HepG2 (cell line): ENCODE results near the gene TCF23. TPM values are rescaled to one million over a fixed set of nuclear protein-coding genes. Genes with fewer than 3 reads are reported as not detected.
A peak's percentile ranks its signal among the peaks of the same experiment; 100 is the strongest.

ENCODE experiments used
- ATAC-seq: fragments of 200-7000 bp; cut with Tn5 transposase; 3 replicates; pipeline ENCODE4 v1.9.1; 2020; ENCODE audit warnings: mild to moderate bottlenecking, moderate library complexity
- BruUV-seq: library from RNA; stranded (reverse); fragments of 400-500 nt; replicated peaks from 2 replicates; lab custom pipeline; 2021; lab: Mats Ljungman, UMichigan
- CTCF ChIA-PET: fragments of 300-600 bp; formaldehyde crosslinking; extraction: SDS; loops from one replicate; lab custom pipeline; 2021; ENCODE audit warnings: low total read pairs, inconsistent platforms, low intra/inter-chr PET ratio; lab: Yijun Ruan, JAX
- POLR2A ChIA-PET: fragments of 350-600 bp; sonication (Branson Sonifier 250); formaldehyde crosslinking; loops from one replicate; lab custom pipeline; 2020; ENCODE audit warnings: antibody characterized with exemption, inconsistent platforms; lab: Yijun Ruan, JAX
- DNase-seq: peaks from one replicate; pipeline ENCODE4 v3.0.0-alpha.2; 2015; ENCODE audit warnings: low spot score
- FAIRE-seq: peaks from 3 replicates; lab custom pipeline; 2011; peaks lifted over from hg19 to GRCh38; lab: Jason Lieb, UNC
- H2AFZ ChIP-seq: one replicate; pipeline ENCODE4 v1.6.1; 2011; ENCODE audit warnings: low read length, inconsistent platforms
- H3K27ac ChIP-seq: fragments of 300-600 bp; 3 replicates; pipeline ENCODE4 v1.8.0; 2011; ENCODE audit warnings: mixed run types, mild to moderate bottlenecking, mixed read lengths, low read length, inconsistent platforms; ENCODE audit not compliant: insufficient read depth; ENCODE audit errors: extremely low read length
- H3K27me3 ChIP-seq, 2 experiments: fragments of 200-600 bp in 1 of 2; 2 replicates in 1 of 2; 3 replicates in 1 of 2; pipeline versions ENCODE4 v1.6.0 to v1.8.0; 2011; ENCODE audit warnings: low read length in 2 of 2, mild to moderate bottlenecking in 2 of 2, moderate library complexity in 2 of 2, inconsistent platforms in 1 of 2; ENCODE audit not compliant: insufficient read depth in 2 of 2, control insufficient read depth in 1 of 2
- H3K36me3 ChIP-seq, 2 experiments: fragments of 200-600 bp in 1 of 2; replicated peaks in 1 of 2; 2 replicates in 1 of 2; 3 replicates in 1 of 2; pipeline versions ENCODE4 v1.5.1 to v1.8.0; 2011; ENCODE audit warnings: low read length in 2 of 2, inconsistent platforms in 1 of 2; ENCODE audit not compliant: insufficient read depth in 2 of 2, control insufficient read depth in 1 of 2
- H3K4me1 ChIP-seq: 2 replicates; pipeline ENCODE4 v1.5.1; 2012; ENCODE audit warnings: low read length, inconsistent platforms; ENCODE audit not compliant: insufficient read depth
- H3K4me2 ChIP-seq: 2 replicates; pipeline ENCODE4 v1.6.0; 2011; ENCODE audit warnings: low read depth, low read length, inconsistent platforms
- H3K4me3 ChIP-seq, 3 experiments: fragments of 200-600 bp in 1 of 3; sonication (generic), shearing (Covaris generic) in 1 of 3; replicated peaks in 1 of 3; 2 replicates each; pipeline ENCODE4 v1.5.1; 2011 to 2016; ENCODE audit warnings: low read length in 3 of 3, inconsistent platforms in 2 of 3, low read depth in 2 of 3, mild to moderate bottlenecking in 2 of 3, control low read depth in 1 of 3, mixed read lengths in 1 of 3; ENCODE audit not compliant: insufficient read depth in 1 of 3
- H3K79me2 ChIP-seq: one replicate; pipeline ENCODE4 v1.6.1; 2011; ENCODE audit warnings: low read length, inconsistent platforms; ENCODE audit not compliant: insufficient read depth
- H3K9ac ChIP-seq: 2 replicates; pipeline ENCODE4 v1.6.0; 2011; ENCODE audit warnings: mild to moderate bottlenecking, low read depth, low read length, inconsistent platforms; ENCODE audit not compliant: insufficient read depth
- H3K9me3 ChIP-seq: 2 replicates; pipeline ENCODE4 v1.5.1; 2012; ENCODE audit warnings: mild to moderate bottlenecking, low read length
- H4K20me1 ChIP-seq: 2 replicates; pipeline ENCODE4 v1.6.0; 2011; ENCODE audit warnings: inconsistent platforms, mild to moderate bottlenecking, low read length, moderate library complexity; ENCODE audit not compliant: insufficient read depth
- AHR ChIP-seq: IDR thresholded peaks from 2 replicates; pipeline ENCODE4 v1.6.1; 2018; ENCODE audit warnings: missing genetic modification reagents, missing compliant biosample characterization
- CREM ChIP-seq, 2 experiments: sonication (generic) in 1 of 2; formaldehyde crosslinking in 1 of 2; IDR thresholded peaks; 2 replicates each; pipeline versions ENCODE4 v1.4.0 to v1.6.1; 2016 to 2020; ENCODE audit warnings: antibody characterized with exemption in 1 of 2, mild to moderate bottlenecking in 1 of 2, missing genetic modification reagents in 1 of 2
- CSRNP1 ChIP-seq: sonication (generic); formaldehyde crosslinking; IDR thresholded peaks from 2 replicates; pipeline ENCODE4 v1.8.1; 2023; ENCODE audit warnings: mild to moderate bottlenecking, missing genetic modification reagents
- GATAD2A ChIP-seq: IDR thresholded peaks from 2 replicates; pipeline ENCODE4 v1.6.1; 2016
- GMEB1 ChIP-seq: sonication (generic); formaldehyde crosslinking; IDR thresholded peaks from 2 replicates; pipeline ENCODE4 v1.5.1; 2020; ENCODE audit warnings: missing genetic modification reagents, mild to moderate bottlenecking, borderline replicate concordance
- KLF11 ChIP-seq: IDR thresholded peaks from 2 replicates; pipeline ENCODE4 v1.6.1; 2016; ENCODE audit warnings: missing compliant biosample characterization
- LCORL ChIP-seq, 2 experiments: fragments of 450-650 bp in 1 of 2; sonication (generic) in 1 of 2; formaldehyde crosslinking in 1 of 2; IDR thresholded peaks; 2 replicates each; pipeline versions ENCODE4 v1.5.0 to v1.6.1; 2017 to 2020; ENCODE audit warnings: antibody characterized with exemption in 1 of 2, missing genetic modification reagents in 1 of 2
- SIX1 ChIP-seq: sonication (generic); formaldehyde crosslinking; IDR thresholded peaks from 2 replicates; pipeline ENCODE4 v1.4.0; 2020; ENCODE audit warnings: missing genetic modification reagents, borderline replicate concordance
- ZBTB34 ChIP-seq: sonication (generic); formaldehyde crosslinking; IDR thresholded peaks from 2 replicates; pipeline ENCODE4 v1.8.0; 2022; ENCODE audit warnings: mild to moderate bottlenecking, missing genetic modification reagents
- ZBTB49 ChIP-seq: sonication (generic); formaldehyde crosslinking; IDR thresholded peaks from 2 replicates; pipeline ENCODE4 v1.4.0; 2020; ENCODE audit warnings: missing genetic modification reagents, borderline replicate concordance
- ZMYM4 ChIP-seq: sonication (generic); formaldehyde crosslinking; IDR thresholded peaks from 2 replicates; pipeline ENCODE4 v1.8.1; 2023; ENCODE audit warnings: mild to moderate bottlenecking, missing genetic modification reagents
- ZNF17 ChIP-seq: sonication (generic); formaldehyde crosslinking; IDR thresholded peaks from 2 replicates; pipeline ENCODE4 v1.5.0; 2020; ENCODE audit warnings: mild to moderate bottlenecking, missing genetic modification reagents
- ZNF337 ChIP-seq: sonication (generic); formaldehyde crosslinking; IDR thresholded peaks from 2 replicates; pipeline ENCODE4 v1.5.1; 2020; ENCODE audit warnings: missing genetic modification reagents, low read depth, mild to moderate bottlenecking, borderline replicate concordance
- ZNF7 ChIP-seq: IDR thresholded peaks from 2 replicates; pipeline ENCODE4 v1.6.1; 2016; ENCODE audit warnings: missing biosample characterization, missing genetic modification reagents
- WGBS: methylation state at CpG from one replicate; pipeline ENCODE4 v1.1.6; 2017; ENCODE audit warnings: low lambda C conversion rate; 5-methylcytosine and 5-hydroxymethylcytosine counted together
- in situ Hi-C: cut with HindIII; loops from 2 replicates; pipeline ENCODE4 v1.10.0; 2017; ENCODE audit warnings: low pct_unique_long_range_greater_than_20kb; ENCODE audit not compliant: extremely low pct_ligation_motif_present
- intact Hi-C: fragments of 100-400 bp; cut with micrococcal nuclease; formaldehyde crosslinking; loops from one replicate; pipeline ENCODE4 v1.10.0; 2022; ENCODE audit not compliant: unreplicated experiment
- polyA plus RNA-seq, 8 experiments: library from polyadenylated mRNA; depleted of rRNA in 3 of 8; stranded (reverse) in 7 of 8; unstranded in 1 of 8; fragments of >200 nt; fragmentation: Illumina TruSeq in 4 of 8; extraction: Trizol in 4 of 8; gene quantifications; 2 replicates each; pipeline versions ENCODE4 v1.2.1 to v1.2.3, GENCODE V29; 2011 to 2016; ENCODE audit warnings: low read depth in 4 of 8, missing spikeins in 1 of 8, mixed read lengths in 1 of 8; ENCODE audit not compliant: insufficient read depth in 1 of 8
- total RNA-seq, 5 experiments: library from RNA; depleted of rRNA; stranded (reverse); fragments of >200 nt; fragmentation: Illumina TruSeq; extraction: Trizol; gene quantifications; 2 replicates each; pipeline ENCODE4 v1.2.3, GENCODE V29; 2016; ENCODE audit warnings: low read depth in 1 of 5

Gene TCF23
- total and polyA plus RNA-seq, 2 of the 13 experiments (the other 11 are each of a cell fraction or from before 2014, with no cell fraction given), result 0.02 to 1.4 TPM

GRCh38 chr2:27134781-27135477 is 13.9 kb upstream of the TCF23 start:
- peak overlapping the region; percentile 21; the same call in 1 of the 2 replicates for H3K9ac ChIP-seq
- in situ Hi-C loops, result no loop called here
- WGBS, result 64% methylated on average over 33 of the region's 33 CpGs
- TF ChIP-seq ZBTB34 (CRISPR knock-in tag) (peak; percentile 44; the same call in 1 of the 2 replicates), LCORL (IDR thresholded peaks at IDR 0.05) (no peak), LCORL (CRISPR knock-in tag; IDR thresholded peaks at IDR 0.05) (peak; percentile 18; the same call in 1 of the 2 replicates), AHR (CRISPR knock-in tag) (0 out of 2 replicates have a peak, but pooled peaks have one; percentile 64), CSRNP1 (CRISPR knock-in tag) (0 out of 2 replicates have a peak, but pooled peaks have one; percentile 82), CREM (IDR thresholded peaks at IDR 0.05) (0 out of 2 replicates have a peak, but pooled peaks have one; percentile 38), CREM (CRISPR knock-in tag; IDR thresholded peaks at IDR 0.05) (no peak), GATAD2A (CRISPR knock-in tag) (peak; percentile 33; the same call in 1 of the 2 replicates), ZMYM4 (peak; percentile 83; the same call in 1 of the 2 replicates), ZNF17 (CRISPR knock-in tag) (no peak), KLF11 (no peak), ZNF7 (CRISPR knock-in tag) (no peak), GMEB1 (CRISPR knock-in tag) (0 out of 2 replicates have a peak, but pooled peaks have one; percentile 1), ZBTB49 (CRISPR knock-in tag) (no peak), ZNF337 (CRISPR knock-in tag) (no peak), SIX1 (CRISPR knock-in tag) (0 out of 2 replicates have a peak, but pooled peaks have one; percentile 18)

More at GRCh38 chr2:27134781-27135477, 13.9 kb upstream of the TCF23 start:
- Histone ChIP-seq H3K27ac (no peak overlapping the region), H3K79me2 (peaks cover 22% of the 10 kb centered on the region), H3K4me3 (peak overlapping the region in 1 of 3 experiments; percentile 100; a peak in 2 of 6 replicates), H2AFZ (no peak overlapping the region), H4K20me1 (no peaks in the 10 kb centered on the region; the same call in 1 of the 2 replicates), H3K36me3 (peaks cover 20 to 34% of the 10 kb centered on the region in 2 experiments), H3K4me1 (peaks cover 53% of the 10 kb centered on the region), H3K9me3 (no peaks in the 10 kb centered on the region), H3K4me2 (peak overlapping the region; percentile 47), H3K27me3 (peaks cover 6 to 21% of the 10 kb centered on the region in 2 experiments; a peak in 3 of 5 replicates)
- TSS peak; percentile 44 for BruUV-seq
- no peak for DNase-seq
- intact Hi-C loops, result loop anchor here (1.0 to 2.0 kb wide), 2 partner anchors 12 to 56 kb away; partner anchors contain the start of gene ABHD1
- FAIRE-seq, result peak; percentile 23
- ChIA-PET POLR2A (interaction anchor here (1.2 to 3.6 kb wide), 21 partner anchors 11 to 129 kb away, joined by 3 to 76 read pairs (median 8); partner anchors contain the start of genes ABHD1, AGBL5, ATRAID and CGREF1), CTCF (interaction anchor here (1.8 kb wide), 1 partner anchor 56 kb away, joined by 10 read pairs; no protein-coding TSS in a partner anchor)
- ATAC-seq, result no peak
